ENCODE results near the gene CALCOCO1. TPM values are rescaled to one million over a fixed set of nuclear protein-coding genes. Genes with fewer than 3 reads are reported as not detected.

Gene CALCOCO1
- total RNA-seq, 4 donors from 2014 or later, result 400 to 469 (median 424) TPM

DNA sequence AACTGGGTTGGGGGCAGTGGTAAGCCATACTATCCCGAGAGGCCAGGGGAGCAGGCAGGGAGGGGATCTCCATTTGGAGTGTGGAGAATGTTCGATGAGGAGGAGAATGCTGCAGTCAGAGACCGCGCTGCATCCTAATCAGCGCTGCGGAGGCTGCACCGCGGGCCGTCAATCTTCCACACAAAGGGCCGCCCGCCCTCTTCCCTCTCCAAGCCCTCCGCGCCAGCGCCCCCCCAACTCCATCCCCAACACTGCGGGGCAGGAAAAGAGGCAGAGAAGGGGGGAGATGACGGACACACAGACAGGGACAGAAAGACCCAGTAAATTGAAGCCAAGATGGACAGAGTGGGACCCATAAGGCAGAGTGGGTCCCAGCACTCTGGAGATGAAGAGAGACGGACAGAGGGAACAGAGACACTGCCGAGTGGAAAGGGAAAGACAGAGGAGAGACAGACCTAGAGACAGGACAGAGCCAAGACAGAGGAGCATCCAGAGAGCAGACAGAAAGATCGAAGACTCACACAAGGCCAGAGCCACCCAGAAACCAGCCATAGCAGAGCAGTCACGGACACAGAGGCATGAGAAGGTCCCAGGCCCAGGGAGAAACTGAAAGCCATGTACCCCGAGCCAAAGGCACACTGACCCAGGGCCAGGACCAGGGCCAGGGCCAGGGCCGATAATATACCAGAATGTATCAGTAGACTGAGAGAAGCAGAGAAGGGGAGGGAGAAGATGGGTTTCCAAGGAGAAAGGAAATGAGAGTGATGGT lies 21.0 kb upstream of the CALCOCO1 start:
- Histone ChIP-seq H3K27ac (no peak overlapping the region), H3K4me1 (peaks cover 0 to 34% (median 11%) of the 10 kb centered on the region in 3 donors), H3K9me3 (no peaks in the 10 kb centered on the region), H3K36me3 (no peaks in the 10 kb centered on the region), H3K4me3 (no peak overlapping the region), H3K27me3 (peaks cover 69% of the 10 kb centered on the region)
- no peak for ATAC-seq
- TF ChIP-seq POLR2A (IDR thresholded peaks at IDR 0.05) (no peak), EP300 (IDR thresholded peaks at IDR 0.05) (no peak), POLR2AphosphoS5 (IDR thresholded peaks at IDR 0.05) (no peak)
- TF ChIP-seq, protein P1, sequence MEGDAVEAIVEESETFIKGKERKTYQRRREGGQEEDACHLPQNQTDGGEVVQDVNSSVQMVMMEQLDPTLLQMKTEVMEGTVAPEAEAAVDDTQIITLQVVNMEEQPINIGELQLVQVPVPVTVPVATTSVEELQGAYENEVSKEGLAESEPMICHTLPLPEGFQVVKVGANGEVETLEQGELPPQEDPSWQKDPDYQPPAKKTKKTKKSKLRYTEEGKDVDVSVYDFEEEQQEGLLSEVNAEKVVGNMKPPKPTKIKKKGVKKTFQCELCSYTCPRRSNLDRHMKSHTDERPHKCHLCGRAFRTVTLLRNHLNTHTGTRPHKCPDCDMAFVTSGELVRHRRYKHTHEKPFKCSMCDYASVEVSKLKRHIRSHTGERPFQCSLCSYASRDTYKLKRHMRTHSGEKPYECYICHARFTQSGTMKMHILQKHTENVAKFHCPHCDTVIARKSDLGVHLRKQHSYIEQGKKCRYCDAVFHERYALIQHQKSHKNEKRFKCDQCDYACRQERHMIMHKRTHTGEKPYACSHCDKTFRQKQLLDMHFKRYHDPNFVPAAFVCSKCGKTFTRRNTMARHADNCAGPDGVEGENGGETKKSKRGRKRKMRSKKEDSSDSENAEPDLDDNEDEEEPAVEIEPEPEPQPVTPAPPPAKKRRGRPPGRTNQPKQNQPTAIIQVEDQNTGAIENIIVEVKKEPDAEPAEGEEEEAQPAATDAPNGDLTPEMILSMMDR (IDR thresholded peaks at IDR 0.05), result no peak
- 63 to 65% methylated on average over 7 to 9 of the region's 22 CpGs for WGBS, 2 donors (ENCODE audit: low coverage in 1 of 2)

DNA sequence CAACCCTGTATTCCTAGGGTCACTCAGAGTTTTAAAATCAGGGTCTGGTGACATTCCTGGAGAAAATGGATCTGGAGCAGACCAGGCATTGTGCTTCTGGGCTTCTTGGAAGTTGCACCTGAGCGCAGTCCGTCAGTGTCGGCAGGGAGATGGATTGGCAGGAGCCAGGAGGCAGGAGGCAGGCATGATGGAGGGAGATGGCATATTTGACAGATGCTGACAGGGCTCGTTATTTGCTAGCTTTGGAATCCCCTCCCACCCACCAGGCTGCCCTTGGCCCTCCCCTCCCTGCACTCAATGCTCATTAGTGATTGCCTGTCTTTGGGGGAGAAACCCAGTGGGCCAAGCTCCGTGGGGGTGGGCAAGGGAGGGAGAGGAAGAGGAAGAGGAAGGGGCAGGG lies 19.8 kb upstream of the CALCOCO1 start:
- H3K27ac ChIP-seq, result no peak overlapping the region
- no peak overlapping the region for H3K4me3 ChIP-seq
- WGBS, 2 donors (ENCODE audit: low coverage in 1 of 2), result 45% methylated on average over 4 of the region's 5 CpGs; no CpG with 5 or more reads in 1 of the 2 donors
- peaks cover 77% of the 10 kb centered on the region for H3K27me3 ChIP-seq
- peaks cover 0 to 33% (median 9%) of the 10 kb centered on the region in 3 donors for H3K4me1 ChIP-seq
- no peaks in the 10 kb centered on the region for H3K9me3 ChIP-seq
- no peak for TF ChIP-seq POLR2A (IDR thresholded peaks at IDR 0.05)
- TF ChIP-seq, protein P1 (IDR thresholded peaks at IDR 0.05), result no peak
- TF ChIP-seq POLR2AphosphoS5 (IDR thresholded peaks at IDR 0.05), result no peak
- no peak for TF ChIP-seq EP300 (IDR thresholded peaks at IDR 0.05)
- peak; percentile 5 for ATAC-seq
- no peaks in the 10 kb centered on the region for H3K36me3 ChIP-seq

DNA sequence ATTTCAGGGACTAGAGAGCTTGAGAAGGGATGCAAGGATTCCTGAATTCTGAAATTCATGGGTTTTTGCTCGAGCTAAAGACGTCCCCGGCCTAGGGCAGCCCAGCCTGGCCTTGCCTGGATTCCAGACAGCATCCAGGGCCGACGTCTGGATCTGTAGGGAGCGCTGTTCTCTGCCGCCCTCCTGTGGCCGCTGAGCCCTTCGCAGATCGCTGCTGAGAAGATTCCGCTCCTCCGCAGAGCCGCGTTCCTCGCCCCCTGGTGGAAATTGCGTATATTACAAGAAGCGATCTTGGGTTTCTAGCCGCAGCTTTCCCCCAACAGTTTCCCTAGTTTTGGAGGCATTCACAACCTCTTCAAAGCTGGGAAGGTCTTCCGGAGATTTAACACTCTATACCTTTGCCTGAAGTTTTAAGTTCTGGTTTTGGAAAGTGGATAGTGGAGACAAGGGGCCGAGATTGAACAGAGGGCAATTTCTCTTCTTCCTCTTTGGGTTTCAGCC lies 19.4 kb upstream of the CALCOCO1 start:
- WGBS, 2 donors (ENCODE audit: low coverage in 1 of 2), result 0% methylated on average over 6 to 7 of the region's 20 CpGs
- peaks cover 77% of the 10 kb centered on the region for H3K27me3 ChIP-seq
- peaks cover 0 to 29% (median 5%) of the 10 kb centered on the region in 3 donors for H3K4me1 ChIP-seq
- TF ChIP-seq EP300 (IDR thresholded peaks at IDR 0.05), result no peak
- TF ChIP-seq, protein P1 (IDR thresholded peaks at IDR 0.05), result peak; percentile 100
- ATAC-seq, result peak; percentile 95
- H3K9me3 ChIP-seq, result no peaks in the 10 kb centered on the region
- H3K27ac ChIP-seq, result no peak overlapping the region
- no peaks in the 10 kb centered on the region for H3K36me3 ChIP-seq
- no peak overlapping the region for H3K4me3 ChIP-seq

DNA sequence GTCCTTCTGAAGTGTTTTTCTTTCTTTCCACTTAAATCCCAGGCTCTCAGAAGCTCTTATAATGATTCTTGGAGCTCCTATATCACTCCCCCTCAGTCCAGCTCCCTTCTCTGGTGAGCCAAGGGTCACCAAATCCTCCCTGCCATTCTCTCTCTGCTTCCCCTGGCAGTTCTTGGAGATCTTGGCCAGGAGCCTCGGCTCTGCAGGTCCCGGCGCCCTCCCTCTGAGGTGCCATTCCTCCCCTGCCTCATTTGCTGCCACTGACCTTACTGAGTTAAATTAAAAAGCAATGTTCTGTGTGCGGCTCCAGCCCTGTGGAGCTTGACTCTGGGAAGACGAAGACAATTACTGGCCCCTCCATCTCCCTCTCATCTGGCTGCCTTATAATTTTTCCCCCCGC lies 17.5 kb upstream of the CALCOCO1 start:
- H3K9me3 ChIP-seq, result no peaks in the 10 kb centered on the region
- H3K4me1 ChIP-seq, result peaks cover 0 to 18% (median 4%) of the 10 kb centered on the region in 3 donors
- H3K27me3 ChIP-seq, result peaks cover 79% of the 10 kb centered on the region
- no peak for TF ChIP-seq EP300 (IDR thresholded peaks at IDR 0.05)
- no peak for TF ChIP-seq POLR2AphosphoS5 (IDR thresholded peaks at IDR 0.05)
- no peak for TF ChIP-seq POLR2A (IDR thresholded peaks at IDR 0.05)
- TF ChIP-seq, protein P1 (IDR thresholded peaks at IDR 0.05), result no peak
- no peaks in the 10 kb centered on the region for H3K36me3 ChIP-seq
- WGBS, 2 donors (ENCODE audit: low coverage in 1 of 2), result 60 to 94% methylated on average over 3 to 6 of the region's 6 CpGs
- ATAC-seq, result no peak
- no peak overlapping the region for H3K4me3 ChIP-seq
- H3K27ac ChIP-seq, result no peak overlapping the region

DNA sequence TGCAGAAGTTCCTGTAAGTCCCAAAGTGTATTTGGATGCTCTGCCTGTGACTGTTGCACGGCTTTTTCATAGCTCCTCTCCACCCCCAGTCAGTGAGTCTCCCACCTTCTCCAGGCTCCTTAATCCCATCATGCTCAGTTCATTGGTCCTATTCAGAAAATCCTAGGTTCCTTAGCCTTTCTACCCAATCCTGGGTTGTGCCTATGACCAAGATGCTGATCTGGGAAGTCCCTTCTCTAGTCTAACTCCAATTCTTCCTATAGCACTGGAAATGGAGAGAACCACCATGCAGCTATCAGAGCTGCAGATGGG lies 16.8 kb upstream of the CALCOCO1 start:
- no peak for ATAC-seq
- Histone ChIP-seq H3K9me3 (no peaks in the 10 kb centered on the region), H3K4me1 (peaks cover 0 to 25% (median 10%) of the 10 kb centered on the region in 3 donors), H3K36me3 (no peaks in the 10 kb centered on the region), H3K4me3 (no peak overlapping the region), H3K27ac (no peak overlapping the region), H3K27me3 (peaks cover 79% of the 10 kb centered on the region)
- TF ChIP-seq, protein P1 (IDR thresholded peaks at IDR 0.05), result no peak
- no peak for TF ChIP-seq POLR2A (IDR thresholded peaks at IDR 0.05)
- no peak for TF ChIP-seq POLR2AphosphoS5 (IDR thresholded peaks at IDR 0.05)
- no peak for TF ChIP-seq EP300 (IDR thresholded peaks at IDR 0.05)
- 89% methylated on average over 1 of the region's 1 CpG for WGBS, 2 donors (ENCODE audit: low coverage in 1 of 2)
